Memory B cell (primary cell): ENCODE data around the gene ANKRD24.
"Not testable (repeated sequence)": the region's sequence is repeated elsewhere in the genome, so short reads cannot be mapped to it uniquely, and the experiment has no call there.

Experiments
- ATAC-seq: fragments of 150-1000 bp; cut with Tn5 transposase; 2 replicates; pipeline ENCODE4 v1.10.0; 2021; ENCODE audit warnings: low read depth, mild to moderate bottlenecking, moderate library complexity
- DNase-seq, 2 donors: peaks; one replicate each; pipeline ENCODE4 v3.0.0; 2022; ENCODE audit warnings: low spot score in 2 of 2
- H3K27ac Mint-ChIP-seq: one replicate; pipeline ENCODE4 v1.8.0; 2022; ENCODE audit warnings: mild to moderate bottlenecking, moderate library complexity, mixed read lengths
- H3K27me3 Mint-ChIP-seq: one replicate; pipeline ENCODE4 v1.8.0; 2022; ENCODE audit warnings: mixed read lengths
- H3K36me3 Mint-ChIP-seq: one replicate; pipeline ENCODE4 v1.8.0; 2022; ENCODE audit warnings: mild to moderate bottlenecking, mixed read lengths
- H3K4me1 Mint-ChIP-seq: one replicate; pipeline ENCODE4 v1.8.0; 2022; ENCODE audit warnings: mixed read lengths
- H3K4me3 Mint-ChIP-seq: one replicate; pipeline ENCODE4 v1.8.0; 2022; ENCODE audit warnings: mild to moderate bottlenecking, moderate library complexity, mixed read lengths
- H3K9me3 Mint-ChIP-seq: one replicate; pipeline ENCODE4 v1.8.0; 2022; ENCODE audit warnings: mixed read lengths

The ANKRD24 gene

DNA sequence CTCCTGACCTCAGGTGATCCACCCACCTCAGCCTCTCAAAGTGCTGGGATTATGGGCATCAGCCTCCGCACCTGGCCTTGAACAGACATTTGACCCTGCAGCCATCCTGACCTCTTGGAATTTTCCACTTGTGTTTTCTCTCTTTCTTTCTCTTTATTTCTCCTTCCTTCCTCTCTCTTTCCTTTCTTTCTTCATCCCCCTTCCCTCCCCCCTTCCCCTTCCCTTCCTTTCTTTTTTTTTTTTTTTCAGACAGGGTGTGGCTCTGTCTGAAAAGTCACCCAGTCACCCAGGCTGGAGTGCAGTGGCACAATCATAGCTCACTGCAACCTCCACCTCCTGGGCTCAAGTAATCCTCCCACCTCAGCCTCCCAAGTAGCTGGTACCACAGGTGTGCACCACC is 36.0 kb downstream of the ANKRD24 start:
- H3K27ac Mint-ChIP-seq, H3K4me3 Mint-ChIP-seq, H3K36me3 Mint-ChIP-seq, DNase-seq, H3K27me3 Mint-ChIP-seq, H3K9me3 Mint-ChIP-seq, ATAC-seq: not testable (repeated sequence)
- peaks cover 13% of the 10 kb centered on the region for H3K4me1 Mint-ChIP-seq

DNA sequence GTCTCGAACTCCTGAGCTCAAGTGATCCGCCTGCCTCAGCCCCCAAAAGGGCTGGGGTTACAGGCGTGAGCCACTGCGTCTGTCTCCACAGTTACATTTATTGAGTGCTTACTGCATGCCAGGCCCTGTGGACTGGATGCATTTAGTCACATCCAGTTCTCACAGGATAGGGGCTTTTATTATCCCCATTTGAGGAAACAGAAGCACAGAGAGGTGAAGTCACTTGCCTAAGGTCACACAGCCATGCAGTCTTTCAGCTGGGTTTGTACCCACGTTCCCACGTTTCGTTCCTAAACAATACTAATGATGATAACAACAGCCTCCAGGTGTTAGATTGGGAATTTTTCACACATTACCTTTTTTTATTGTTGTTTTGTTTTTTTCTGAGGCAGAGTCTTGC is 37.7 kb downstream of the ANKRD24 start:
- Mint-ChIP-seq H3K4me1 (peaks cover 5% of the 10 kb centered on the region), H3K27me3 (no peaks in the 10 kb centered on the region), H3K27ac (no peak overlapping the region), H3K4me3 (no peak overlapping the region), H3K9me3 (no peaks in the 10 kb centered on the region), H3K36me3 (no peaks in the 10 kb centered on the region)
- DNase-seq = no peak
- no peak for ATAC-seq

DNA sequence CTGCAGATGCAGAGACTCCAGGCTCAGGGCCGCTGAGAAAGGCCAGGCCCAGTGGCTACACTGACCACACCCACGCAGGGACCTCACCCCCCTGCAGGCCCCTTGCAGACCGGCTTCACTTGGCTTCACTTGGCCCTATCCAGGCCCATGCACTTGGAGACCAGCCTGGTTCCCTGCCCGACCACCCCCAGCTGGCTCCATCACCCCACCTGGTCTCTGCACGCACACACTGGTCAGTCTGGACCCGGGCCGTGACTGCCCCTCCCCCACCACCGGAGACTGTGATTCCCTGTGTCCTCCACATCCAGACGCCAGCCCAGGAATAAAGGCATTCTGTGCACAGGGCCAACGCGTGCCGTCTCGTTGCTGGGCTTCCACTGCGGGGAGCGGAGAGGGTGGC is 42.0 kb downstream of the ANKRD24 start:
- DNase-seq (no peak), ATAC-seq (no peak)
- H3K9me3 Mint-ChIP-seq = no peaks in the 10 kb centered on the region
- peaks cover 2% of the 10 kb centered on the region for H3K27me3 Mint-ChIP-seq
- peaks cover 2% of the 10 kb centered on the region for H3K36me3 Mint-ChIP-seq
- no peak overlapping the region for H3K27ac Mint-ChIP-seq
- H3K4me1 Mint-ChIP-seq = peaks cover 10% of the 10 kb centered on the region
- H3K4me3 Mint-ChIP-seq = no peak overlapping the region

DNA sequence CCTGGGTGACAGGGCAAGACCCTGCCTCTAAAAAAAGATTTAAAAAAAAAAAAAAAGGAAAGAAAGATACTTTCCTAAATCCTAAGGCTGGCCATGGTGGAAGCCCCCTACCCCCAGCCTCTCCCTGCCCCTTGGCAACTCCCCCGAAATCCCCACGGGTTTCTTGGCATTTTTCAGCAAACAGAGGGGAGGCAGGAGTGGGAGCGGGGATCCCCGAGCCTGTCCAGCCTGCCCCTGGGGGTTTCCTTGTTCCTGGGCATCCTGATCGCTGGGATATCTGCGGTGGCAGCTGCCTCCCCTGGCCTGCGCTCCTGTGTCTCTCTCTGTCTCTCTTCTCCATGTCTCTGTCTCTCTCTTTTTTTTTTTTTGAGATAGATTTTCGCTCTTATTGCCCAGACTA is 43.4 kb downstream of the ANKRD24 start:
- peaks cover 2% of the 10 kb centered on the region for H3K36me3 Mint-ChIP-seq
- ATAC-seq (no peak), DNase-seq (no peak)
- peaks cover 2% of the 10 kb centered on the region for H3K27me3 Mint-ChIP-seq
- peaks cover 12% of the 10 kb centered on the region for H3K4me1 Mint-ChIP-seq
- H3K4me3 Mint-ChIP-seq = no peak overlapping the region
- no peak overlapping the region for H3K27ac Mint-ChIP-seq
- H3K9me3 Mint-ChIP-seq = no peaks in the 10 kb centered on the region

DNA sequence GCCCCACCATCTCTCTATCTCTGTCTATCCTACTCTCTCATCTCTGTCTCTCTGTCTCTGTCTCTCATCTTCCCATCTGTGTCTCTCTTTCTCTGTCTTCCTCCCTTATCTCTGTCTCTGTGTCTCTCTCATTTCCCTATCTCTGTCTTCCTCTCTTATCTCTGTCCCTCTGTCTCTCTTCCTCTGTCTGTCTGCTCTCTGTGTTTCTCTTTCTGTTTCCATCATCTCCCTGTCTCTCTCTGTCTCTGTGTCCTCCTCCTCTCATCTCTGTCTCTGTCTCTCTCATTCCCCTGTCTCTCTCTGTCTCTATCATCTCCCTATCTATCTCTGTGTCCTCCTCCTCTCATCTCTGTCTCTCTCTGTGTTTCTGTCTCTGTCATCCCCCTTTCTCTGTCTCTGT is 45.3 kb downstream of the ANKRD24 start:
- Mint-ChIP-seq H3K4me1 (peaks cover 7% of the 10 kb centered on the region), H3K36me3 (peaks cover 2% of the 10 kb centered on the region), H3K9me3 (no peaks in the 10 kb centered on the region), H3K4me3 (no peak overlapping the region), H3K27me3 (peaks cover 2% of the 10 kb centered on the region), H3K27ac (no peak overlapping the region)
- ATAC-seq (no peak), DNase-seq (no peak)

DNA sequence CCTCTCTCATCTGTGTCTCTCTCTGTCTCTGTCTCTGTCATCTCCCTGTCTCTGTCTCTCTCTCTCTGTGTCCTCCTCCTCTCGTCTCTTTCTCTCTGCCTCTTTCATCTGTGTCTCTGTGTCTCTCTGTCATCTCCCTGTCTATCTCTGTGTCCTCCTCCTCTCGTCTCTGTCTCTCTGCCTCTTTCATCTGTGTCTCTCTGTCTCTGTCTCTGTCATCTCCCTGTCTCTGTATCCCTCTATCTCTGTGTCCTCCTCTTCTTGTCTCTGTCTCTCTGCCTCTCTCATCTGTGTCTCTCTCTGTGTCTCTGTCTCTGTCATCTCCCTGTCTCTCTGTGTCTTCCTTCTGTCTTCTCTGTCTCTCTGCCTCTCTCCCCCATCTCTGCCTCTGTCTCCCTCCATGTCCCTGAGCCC is 46.3 kb downstream of the ANKRD24 start:
- ATAC-seq (no peak), DNase-seq (no peak)
- H3K36me3 Mint-ChIP-seq = peaks cover 4% of the 10 kb centered on the region
- H3K27ac Mint-ChIP-seq = no peak overlapping the region
- peaks cover 9% of the 10 kb centered on the region for H3K4me1 Mint-ChIP-seq
- H3K9me3 Mint-ChIP-seq = no peaks in the 10 kb centered on the region
- no peak overlapping the region for H3K4me3 Mint-ChIP-seq
- peaks cover 4% of the 10 kb centered on the region for H3K27me3 Mint-ChIP-seq

DNA sequence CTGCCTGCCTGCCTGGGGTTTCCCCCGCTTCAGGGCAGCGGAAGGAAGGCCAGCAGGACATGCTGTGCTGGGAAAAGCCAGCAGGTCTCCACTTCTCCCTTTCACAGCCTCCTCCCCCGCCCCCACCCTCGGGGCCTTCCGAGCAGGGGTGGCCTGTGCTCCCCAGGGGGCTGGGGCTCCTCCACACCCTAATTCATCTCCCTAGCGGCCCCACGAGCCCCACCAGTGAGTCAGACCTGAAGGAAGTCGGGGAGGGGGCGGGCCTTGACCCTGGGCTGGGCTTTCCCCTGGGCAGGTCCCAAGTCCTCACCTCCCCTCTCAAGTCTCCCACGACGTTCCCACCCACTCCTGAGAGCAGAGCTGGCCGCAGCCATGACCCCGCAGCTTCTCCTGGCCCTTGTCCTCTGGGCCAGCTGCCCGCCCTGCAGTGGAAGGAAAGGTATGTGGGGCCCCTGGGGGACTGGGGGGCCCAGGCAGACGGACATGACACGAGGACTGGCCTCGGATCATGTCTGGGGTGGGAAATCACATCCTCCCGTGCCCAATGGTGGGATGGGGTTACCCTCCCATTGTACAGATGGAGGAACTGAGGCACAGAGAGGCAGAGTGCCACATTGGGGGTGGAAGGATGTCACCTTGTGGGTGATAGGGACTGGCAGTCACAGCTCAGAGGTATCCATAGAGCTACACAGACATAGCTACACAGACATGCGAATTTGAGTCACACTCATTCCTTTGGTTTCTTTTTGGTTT is 46.9 kb downstream of the ANKRD24 start, which contains the start of gene EBI3:
Gene EBI3, plus strand, starts transcription at position 345 of the 753 bp plus-strand sequence. Its CDS starts 28 bp downstream, at position 373.
- Mint-ChIP-seq H3K27me3 (peaks cover 4% of the 10 kb centered on the region), H3K36me3 (peaks cover 4% of the 10 kb centered on the region), H3K27ac (no peak within 1 kb of the TSS), H3K4me1 (peaks cover 9% of the 10 kb centered on the region), H3K4me3 (peak within 1 kb of the TSS; percentile 37), H3K9me3 (no peaks in the 10 kb centered on the region)
- peak; percentile 57 to 59 for DNase-seq
- ATAC-seq = peak; percentile 84

DNA sequence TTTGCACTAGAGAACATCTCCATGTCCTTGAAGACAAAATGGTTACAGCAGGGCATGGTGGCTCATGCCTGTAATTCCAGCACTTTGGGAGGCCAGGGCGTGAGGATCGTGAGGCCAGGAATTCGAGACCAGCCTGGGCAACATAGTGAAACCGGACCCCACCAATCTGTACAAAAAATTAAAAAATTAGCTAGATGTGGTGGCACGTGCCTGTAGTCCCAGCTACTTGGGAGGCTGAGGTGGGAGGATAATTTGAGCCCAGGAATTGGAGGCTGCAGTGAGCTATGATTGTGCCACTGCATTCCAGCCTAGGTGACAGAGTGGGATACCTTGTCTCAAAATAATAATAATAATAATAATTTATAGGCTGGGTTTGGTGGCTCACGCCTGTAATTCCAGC is 47.7 kb downstream of the ANKRD24 start:
- not testable (repeated sequence) for H3K27ac Mint-ChIP-seq, H3K9me3 Mint-ChIP-seq, ATAC-seq, H3K27me3 Mint-ChIP-seq, DNase-seq, H3K4me1 Mint-ChIP-seq, H3K36me3 Mint-ChIP-seq
- peak overlapping the region; percentile 37 for H3K4me3 Mint-ChIP-seq

DNA sequence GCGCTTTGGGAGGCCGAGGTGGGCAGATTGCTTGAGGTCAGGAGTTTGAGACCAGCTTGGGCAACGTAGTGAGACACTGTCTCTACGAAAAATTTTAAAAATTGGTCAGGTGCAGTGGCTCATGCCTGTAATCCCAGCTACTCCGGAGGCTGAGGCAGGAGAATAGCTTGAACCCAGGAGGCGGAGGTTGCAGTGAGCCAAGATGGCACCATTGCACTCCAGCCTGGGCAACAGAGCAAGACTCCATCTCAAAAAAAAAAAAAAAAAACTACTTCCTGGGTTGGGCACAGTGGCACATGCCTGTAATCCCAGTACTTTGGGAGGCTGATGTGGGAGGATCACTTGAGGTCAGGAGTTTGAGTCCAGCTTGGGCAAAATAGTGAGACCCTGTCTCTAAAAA is 49.0 kb downstream of the ANKRD24 start:
- H3K4me1 Mint-ChIP-seq, H3K36me3 Mint-ChIP-seq, ATAC-seq, H3K27me3 Mint-ChIP-seq, H3K9me3 Mint-ChIP-seq, H3K4me3 Mint-ChIP-seq, H3K27ac Mint-ChIP-seq, DNase-seq: not testable (repeated sequence)

DNA sequence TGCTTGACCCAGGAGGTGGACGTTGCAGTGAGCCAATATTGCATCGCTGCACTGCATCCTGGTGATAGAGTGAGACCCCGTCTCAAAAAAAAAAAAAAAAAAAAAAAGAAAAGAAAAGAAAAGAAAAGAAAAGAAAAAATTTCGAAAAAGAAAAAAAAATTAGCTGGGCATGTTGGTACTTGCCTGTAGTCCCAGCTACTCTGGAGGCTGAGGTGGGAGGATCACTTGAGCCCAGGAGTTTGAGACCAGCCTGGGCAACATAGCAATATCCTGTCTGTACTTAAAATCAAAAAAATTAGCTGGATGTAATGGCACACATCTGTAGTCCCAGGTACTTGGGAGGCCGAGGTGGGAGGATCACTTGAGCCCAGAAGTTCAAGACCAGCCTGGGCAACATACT is 49.6 kb downstream of the ANKRD24 start:
- not testable (repeated sequence) for H3K36me3 Mint-ChIP-seq, ATAC-seq, H3K27ac Mint-ChIP-seq

DNA sequence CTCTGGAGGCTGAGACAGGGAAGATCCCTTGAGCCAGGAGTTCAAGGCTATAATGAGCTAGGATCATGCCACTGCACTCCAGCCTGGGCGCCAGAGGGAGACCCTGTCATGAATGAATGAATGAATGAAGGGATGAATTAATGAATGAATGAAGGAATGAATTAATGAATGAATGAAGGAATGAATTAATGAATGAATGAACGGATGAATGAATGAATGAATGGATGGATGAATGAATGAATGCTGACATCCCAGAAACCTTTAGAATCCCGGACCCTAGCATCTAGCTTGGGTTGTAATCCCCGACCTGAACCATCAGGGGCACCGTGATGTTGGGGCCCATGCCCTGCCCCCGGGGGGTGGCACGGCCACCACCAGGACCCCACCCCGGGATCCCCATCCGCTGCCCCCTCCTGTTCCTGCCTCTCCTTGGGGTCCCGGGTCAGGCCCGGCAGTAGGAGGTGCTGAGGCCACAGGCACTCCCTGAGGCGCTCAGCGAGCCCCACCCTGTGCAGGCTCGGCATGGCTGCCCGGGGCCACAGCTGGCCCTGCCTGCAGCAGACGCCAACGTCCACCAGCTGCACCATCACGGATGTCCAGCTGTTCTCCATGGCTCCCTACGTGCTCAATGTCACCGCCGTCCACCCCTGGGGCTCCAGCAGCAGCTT is 50.3 kb downstream of the ANKRD24 start:
- DNase-seq = peak in 1 of 2 donors; percentile 35
- peaks cover 1% of the 10 kb centered on the region for H3K27me3 Mint-ChIP-seq
- no peak for ATAC-seq
- H3K4me1 Mint-ChIP-seq = peaks cover 6% of the 10 kb centered on the region
- no peaks in the 10 kb centered on the region for H3K9me3 Mint-ChIP-seq
- H3K4me3 Mint-ChIP-seq = no peak overlapping the region
- peaks cover 3% of the 10 kb centered on the region for H3K36me3 Mint-ChIP-seq
- no peak overlapping the region for H3K27ac Mint-ChIP-seq

More for the DNA sequence above, 49.6 kb downstream of the ANKRD24 start:
- H3K9me3 Mint-ChIP-seq, DNase-seq, H3K27me3 Mint-ChIP-seq, H3K4me1 Mint-ChIP-seq, H3K4me3 Mint-ChIP-seq: not testable (repeated sequence)

DNA sequence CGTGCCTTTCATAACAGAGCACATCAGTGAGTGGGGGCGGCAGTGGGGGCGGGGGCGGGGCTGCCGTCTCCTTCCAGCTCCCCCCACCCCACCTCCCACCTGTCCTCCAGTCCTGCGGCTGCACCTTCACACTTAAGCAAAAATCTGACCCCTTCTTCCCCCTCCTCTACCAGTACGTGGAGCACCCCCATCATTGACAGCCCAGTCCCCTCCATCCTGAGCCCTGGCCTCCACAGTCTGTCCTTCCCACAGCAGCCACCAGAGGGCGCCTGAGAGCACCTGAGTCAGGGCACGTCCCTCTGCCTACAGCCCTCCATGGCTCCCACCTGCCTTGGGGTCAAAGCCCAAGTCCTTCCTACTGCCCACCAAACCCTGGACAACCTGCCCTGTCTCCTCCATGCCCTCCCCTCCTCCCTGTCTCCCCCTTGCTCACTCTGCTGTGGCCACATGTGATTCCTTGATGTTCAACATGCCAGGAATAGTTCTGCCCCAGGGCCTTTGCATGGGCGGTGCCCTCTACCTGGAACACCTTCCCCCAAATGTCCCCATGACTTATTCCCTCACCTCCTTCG is 50.9 kb downstream of the ANKRD24 start:
- Mint-ChIP-seq H3K9me3 (no peaks in the 10 kb centered on the region), H3K36me3 (peaks cover 3% of the 10 kb centered on the region), H3K4me1 (peaks cover 6% of the 10 kb centered on the region), H3K4me3 (peak overlapping the region; percentile 52), H3K27me3 (peaks cover 1% of the 10 kb centered on the region), H3K27ac (no peak overlapping the region)
- ATAC-seq = peak; percentile 33
- peak; percentile 76 to 81 for DNase-seq

DNA sequence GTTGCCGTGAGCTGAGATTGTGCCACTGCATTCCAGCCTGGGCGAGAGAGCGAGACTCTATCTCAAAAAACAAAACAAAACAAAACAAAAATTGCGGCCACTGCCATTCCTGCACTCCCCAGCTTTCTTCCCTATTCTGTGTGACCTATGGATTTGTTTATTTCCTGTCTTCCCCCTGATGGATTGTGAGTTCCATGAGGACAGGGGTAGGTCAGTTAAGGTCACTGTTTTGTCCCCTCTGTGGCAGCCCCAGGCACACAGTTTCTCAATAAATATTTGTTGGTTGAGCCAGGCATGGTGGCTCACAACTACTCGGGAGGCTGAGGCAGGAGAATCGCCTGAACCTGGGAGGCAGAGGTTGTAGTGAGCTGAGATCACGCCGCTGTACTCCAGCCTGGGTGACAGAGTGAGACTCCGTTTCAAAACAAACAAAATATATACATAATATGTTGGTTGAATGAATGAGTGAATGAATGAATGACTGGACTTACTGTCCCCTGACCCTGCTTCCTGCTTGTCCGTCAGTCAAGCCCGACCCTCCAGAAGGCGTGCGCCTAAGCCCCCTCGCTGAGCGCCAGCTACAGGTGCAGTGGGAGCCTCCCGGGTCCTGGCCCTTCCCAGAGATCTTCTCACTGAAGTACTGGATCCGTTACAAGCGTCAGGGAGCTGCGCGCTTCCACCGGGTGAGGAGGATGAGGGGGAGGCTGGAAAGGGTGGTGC is 51.8 kb downstream of the ANKRD24 start:
- Mint-ChIP-seq H3K4me1 (peaks cover 5% of the 10 kb centered on the region), H3K27me3 (peaks cover 1% of the 10 kb centered on the region), H3K4me3 (no peak overlapping the region), H3K27ac (no peak overlapping the region), H3K9me3 (no peaks in the 10 kb centered on the region), H3K36me3 (peaks cover 3% of the 10 kb centered on the region)
- DNase-seq (no peak), ATAC-seq (no peak)

DNA sequence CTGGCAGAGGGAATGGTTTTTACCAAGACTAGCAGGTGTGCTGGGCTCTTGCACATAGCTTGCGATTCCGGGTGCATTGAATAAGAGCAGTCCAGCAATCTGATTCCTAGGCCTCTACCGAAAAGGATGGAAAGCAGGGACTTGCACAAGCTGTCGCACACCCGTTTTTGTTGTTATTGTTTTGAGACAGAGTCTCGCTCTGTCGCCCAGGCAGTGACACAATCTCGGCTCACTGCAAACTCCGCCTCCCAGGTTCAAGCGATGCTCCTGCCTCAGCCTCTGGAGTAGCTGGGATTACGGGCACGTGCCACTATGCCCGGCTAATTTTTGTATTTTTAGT is 52.3 kb downstream of the ANKRD24 start:
- peaks cover 3% of the 10 kb centered on the region for H3K36me3 Mint-ChIP-seq
- peaks cover 2% of the 10 kb centered on the region for H3K4me1 Mint-ChIP-seq
- no peak overlapping the region for H3K27ac Mint-ChIP-seq
- no peak overlapping the region for H3K4me3 Mint-ChIP-seq
- ATAC-seq (no peak), DNase-seq (no peak)
- peaks cover 1% of the 10 kb centered on the region for H3K27me3 Mint-ChIP-seq
- no peaks in the 10 kb centered on the region for H3K9me3 Mint-ChIP-seq
